ENCODE results near the gene SUSD1. TPM values are rescaled to one million over a fixed set of nuclear protein-coding genes. Genes with fewer than 3 reads are reported as not detected.

SUSD1 gene
- total RNA-seq, 2 experiments from 2014 or later = 0.32 TPM; not detected in 1

DNA sequence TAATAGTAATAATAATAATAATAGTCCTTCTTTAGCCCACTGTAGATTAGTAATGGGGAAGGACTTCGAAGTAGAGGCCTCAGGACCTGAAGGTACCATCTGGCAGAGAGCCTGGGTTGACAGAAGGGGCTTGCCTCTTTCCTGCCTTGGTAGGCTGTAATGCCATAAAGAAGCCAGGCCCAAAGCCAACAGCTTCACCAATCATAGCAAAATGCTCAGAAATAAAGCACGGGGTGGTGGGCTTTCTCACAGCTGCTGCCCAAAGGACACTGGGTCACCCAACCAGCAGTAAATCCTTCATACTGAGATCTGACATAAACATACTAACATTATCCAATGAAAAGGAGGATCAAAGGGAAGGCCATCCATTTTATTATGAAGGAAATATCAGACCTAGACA, 70.7 kb downstream of the SUSD1 start:
- peaks cover 14% of the 10 kb centered on the region for H3K4me1 ChIP-seq (ENCODE audit: insufficient read depth, low read length, poor library complexity, severe bottlenecking)
- no peaks in the 10 kb centered on the region for H3K9me3 ChIP-seq (ENCODE audit: low read length)
- ChIA-PET CTCF (ENCODE audit: unreplicated experiment) (no interaction called here), POLR2A (no interaction called here)
- no TSS peak for BruUV-seq (replicated peaks)
- no peaks in the 10 kb centered on the region for H3K36me3 ChIP-seq (ENCODE audit: insufficient read depth, low read length)
- H3K4me2 ChIP-seq (ENCODE audit: low read length) = peak overlapping the region; percentile 73
- peak overlapping the region; percentile 42 for H3K4me3 ChIP-seq (ENCODE audit: low read depth, low read length, poor library complexity, severe bottlenecking)
- no peak for DNase-seq (ENCODE audit: low spot score)
- no peaks in the 10 kb centered on the region for H4K20me1 ChIP-seq (ENCODE audit: insufficient read depth, low read length)
- intact Hi-C loops (cut with micrococcal nuclease; ENCODE audit: unreplicated experiment) = no loop called here
- H3K9me2 ChIP-seq (ENCODE audit: insufficient read depth, low read length) = no peaks in the 10 kb centered on the region
- H2AFZ ChIP-seq (ENCODE audit: low read length) = no peak overlapping the region
- H3K27ac ChIP-seq (ENCODE audit: low read depth, low read length, poor library complexity, severe bottlenecking) = no peak overlapping the region
- no peaks in the 10 kb centered on the region for H3K79me2 ChIP-seq (ENCODE audit: insufficient read depth, low read depth, low read length)
- no peak for TF ChIP-seq EZH2phosphoT487 (IDR thresholded peaks at IDR 0.05; ENCODE audit: borderline replicate concordance, low read depth, low read length)
- TF ChIP-seq, protein P1, sequence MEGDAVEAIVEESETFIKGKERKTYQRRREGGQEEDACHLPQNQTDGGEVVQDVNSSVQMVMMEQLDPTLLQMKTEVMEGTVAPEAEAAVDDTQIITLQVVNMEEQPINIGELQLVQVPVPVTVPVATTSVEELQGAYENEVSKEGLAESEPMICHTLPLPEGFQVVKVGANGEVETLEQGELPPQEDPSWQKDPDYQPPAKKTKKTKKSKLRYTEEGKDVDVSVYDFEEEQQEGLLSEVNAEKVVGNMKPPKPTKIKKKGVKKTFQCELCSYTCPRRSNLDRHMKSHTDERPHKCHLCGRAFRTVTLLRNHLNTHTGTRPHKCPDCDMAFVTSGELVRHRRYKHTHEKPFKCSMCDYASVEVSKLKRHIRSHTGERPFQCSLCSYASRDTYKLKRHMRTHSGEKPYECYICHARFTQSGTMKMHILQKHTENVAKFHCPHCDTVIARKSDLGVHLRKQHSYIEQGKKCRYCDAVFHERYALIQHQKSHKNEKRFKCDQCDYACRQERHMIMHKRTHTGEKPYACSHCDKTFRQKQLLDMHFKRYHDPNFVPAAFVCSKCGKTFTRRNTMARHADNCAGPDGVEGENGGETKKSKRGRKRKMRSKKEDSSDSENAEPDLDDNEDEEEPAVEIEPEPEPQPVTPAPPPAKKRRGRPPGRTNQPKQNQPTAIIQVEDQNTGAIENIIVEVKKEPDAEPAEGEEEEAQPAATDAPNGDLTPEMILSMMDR (conservative IDR thresholded peaks at IDR 0.05; ENCODE audit: low read length) = no peak

DNA sequence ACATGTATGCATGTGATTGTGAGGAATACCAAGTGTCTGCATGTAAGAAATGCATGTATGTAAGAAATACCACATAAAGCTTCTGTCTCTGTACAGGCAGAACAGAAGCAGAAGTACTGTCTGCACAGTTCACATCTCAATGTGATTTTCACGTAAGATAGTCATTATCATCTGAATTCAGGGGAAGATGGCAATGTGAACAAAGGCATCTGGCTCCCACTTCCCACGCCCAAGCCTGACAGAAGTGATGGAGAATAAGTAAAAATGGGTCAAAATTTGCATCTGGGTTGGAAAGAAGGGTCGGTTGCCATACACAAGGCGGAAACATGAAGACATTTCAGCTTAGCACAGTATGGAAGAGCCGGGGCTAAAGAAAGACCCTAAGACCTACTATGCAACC, 71.7 kb downstream of the SUSD1 start:
- no peak overlapping the region for H3K4me2 ChIP-seq (ENCODE audit: low read length)
- no peaks in the 10 kb centered on the region for H3K9me3 ChIP-seq (ENCODE audit: low read length)
- H3K4me3 ChIP-seq (ENCODE audit: low read depth, low read length, poor library complexity, severe bottlenecking) = no peak overlapping the region
- no peak overlapping the region for H3K27ac ChIP-seq (ENCODE audit: low read depth, low read length, poor library complexity, severe bottlenecking)
- POLR2A ChIA-PET = interaction anchor here (1.1 kb wide), 1 partner anchor 31 kb away, joined by 3 read pairs; no protein-coding TSS in a partner anchor
- H3K36me3 ChIP-seq (ENCODE audit: insufficient read depth, low read length) = no peaks in the 10 kb centered on the region
- H2AFZ ChIP-seq (ENCODE audit: low read length) = no peak overlapping the region
- no TSS peak for BruUV-seq (replicated peaks)
- H3K4me1 ChIP-seq (ENCODE audit: insufficient read depth, low read length, poor library complexity, severe bottlenecking) = peaks cover 14% of the 10 kb centered on the region
- DNase-seq (ENCODE audit: low spot score) = no peak
- H4K20me1 ChIP-seq (ENCODE audit: insufficient read depth, low read length) = no peaks in the 10 kb centered on the region
- TF ChIP-seq, protein P1 (conservative IDR thresholded peaks at IDR 0.05; ENCODE audit: low read length) = no peak
- no peak for TF ChIP-seq EZH2phosphoT487 (IDR thresholded peaks at IDR 0.05; ENCODE audit: borderline replicate concordance, low read depth, low read length)
- intact Hi-C loops (cut with micrococcal nuclease; ENCODE audit: unreplicated experiment) = no loop called here
- H3K79me2 ChIP-seq (ENCODE audit: insufficient read depth, low read depth, low read length) = no peaks in the 10 kb centered on the region
- CTCF ChIA-PET (ENCODE audit: unreplicated experiment) = no interaction called here
- H3K9me2 ChIP-seq (ENCODE audit: insufficient read depth, low read length) = no peaks in the 10 kb centered on the region
